Stimulated activated CD8-positive, alpha-beta memory T cell treated with anti-CD3 and anti-CD28 coated beads, Interleukin-12 subunit alpha, Interleukin-12 subunit beta, amount 100 ng/mL, for 24 hours (primary cell): Measurements from ENCODE around the gene PSPN.
A peak's percentile ranks its signal among the peaks of the same experiment; 100 is the strongest.
"Not testable (repeated sequence)": the region's sequence is repeated elsewhere in the genome, so short reads cannot be mapped to it uniquely, and the experiment has no call there.

ENCODE experiments used
- DNase-seq: peaks from one replicate; pipeline ENCODE4 v3.0.0-alpha.2; 2020; ENCODE audit errors: extremely low read depth

Gene PSPN

GRCh38 chr19:6373096-6373812 lies 2.5 kb downstream of the PSPN start:
- DNase-seq: peak; percentile 99

- DNase-seq: peak; percentile 89
Observed at GRCh38 chr19:6372594-6373095, 3.1 kb downstream of the PSPN start, which contains the start of gene ALKBH7. Gene ALKBH7 (plus strand): TSS chr19:6372794. CDS start chr19:6372821, 27 bp downstream.

GRCh38 chr19:6364353-6364752 lies 11.4 kb downstream of the PSPN start:
- DNase-seq: no peak

GRCh38 chr19:6362351-6362801 lies 13.4 kb downstream of the PSPN start:
- no peak for DNase-seq

- no peak for DNase-seq
Observed at GRCh38 chr19:6362027-6362350, 13.7 kb downstream of the PSPN start.

- not testable (repeated sequence) for DNase-seq
Observed at GRCh38 chr19:6360857-6361216, 14.9 kb downstream of the PSPN start.

GRCh38 chr19:6360445-6360844 lies 15.3 kb downstream of the PSPN start:
- not testable (repeated sequence) for DNase-seq

GRCh38 chr19:6359568-6360341 lies 16.0 kb downstream of the PSPN start:
- no peak for DNase-seq

GRCh38 chr19:6358003-6358402 lies 17.7 kb downstream of the PSPN start:
- no peak for DNase-seq

- DNase-seq: no peak
Observed at GRCh38 chr19:6357174-6357573, 18.6 kb downstream of the PSPN start.

GRCh38 chr19:6355321-6356040 lies 20.3 kb downstream of the PSPN start:
- DNase-seq: not testable (repeated sequence)

GRCh38 chr19:6354098-6354674 lies 21.5 kb downstream of the PSPN start:
- no peak for DNase-seq

GRCh38 chr19:6352381-6353165 lies 23.2 kb downstream of the PSPN start:
- DNase-seq: no peak

- DNase-seq: no peak
Observed at GRCh38 chr19:6350688-6351087, 25.0 kb downstream of the PSPN start.

GRCh38 chr19:6349271-6349670 lies 26.5 kb downstream of the PSPN start:
- DNase-seq: not testable (repeated sequence)

- DNase-seq: no peak
Observed at GRCh38 chr19:6343462-6343861, 32.3 kb downstream of the PSPN start.

GRCh38 chr19:6340493-6341201 lies 35.1 kb downstream of the PSPN start:
- no peak for DNase-seq

GRCh38 chr19:6334490-6335285 lies 41.0 kb downstream of the PSPN start:
- no peak for DNase-seq

GRCh38 chr19:6333439-6333838 lies 42.3 kb downstream of the PSPN start, which contains the start of gene ACER1:
Gene ACER1 (minus strand): TSS chr19:6333612. CDS start chr19:6333551, 61 bp downstream.
- no peak for DNase-seq

- no peak for DNase-seq
Observed at GRCh38 chr19:6326815-6327214, 48.9 kb downstream of the PSPN start.
